ENCODE data around the gene TTC7B. TPM values are rescaled to one million over a fixed set of nuclear protein-coding genes. Genes with fewer than 3 reads are reported as not detected.

The TTC7B gene
- total RNA-seq, 4 donors from 2014 or later, result 0.18 to 53.6 (median 11.2) TPM

DNA sequence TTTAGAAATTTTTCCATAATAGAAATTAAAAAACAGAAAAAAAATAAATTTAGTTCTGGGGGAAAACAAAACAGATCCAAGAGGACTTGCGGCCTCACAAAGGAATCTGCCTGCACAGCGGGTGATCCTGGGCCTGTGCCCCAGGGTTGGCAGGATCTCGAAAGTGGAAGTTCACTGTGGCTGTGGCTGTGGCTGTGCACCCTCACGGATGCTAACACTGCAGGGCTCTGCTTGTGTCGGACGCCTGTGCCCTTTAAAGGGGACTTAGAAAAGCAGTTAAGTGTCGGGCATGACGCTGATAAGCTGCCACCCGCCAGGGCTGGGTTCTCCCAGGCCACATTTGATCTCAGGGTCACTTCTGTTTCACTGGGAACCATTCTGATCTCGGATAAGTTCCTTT is 209.1 kb downstream of the TTC7B start:
- Histone ChIP-seq H3K27ac (no peak overlapping the region), H3K36me3 (no peaks in the 10 kb centered on the region), H3K4me1 (no peaks in the 10 kb centered on the region), H3K9me3 (no peaks in the 10 kb centered on the region), H3K27me3 (no peaks in the 10 kb centered on the region), H3K4me3 (no peak overlapping the region)
- no peak for DNase-seq
- TF ChIP-seq POLR2A (IDR thresholded peaks at IDR 0.05) (no peak), CTCF (IDR thresholded peaks at IDR 0.05) (no peak)

GRCh38 chr14:90606434-90606833 is 209.8 kb downstream of the TTC7B start:
- Histone ChIP-seq H3K4me3 (no peak overlapping the region), H3K27me3 (no peaks in the 10 kb centered on the region), H3K36me3 (no peaks in the 10 kb centered on the region), H3K27ac (no peak overlapping the region), H3K4me1 (no peaks in the 10 kb centered on the region), H3K9me3 (no peaks in the 10 kb centered on the region)
- DNase-seq, result no peak
- TF ChIP-seq POLR2A (IDR thresholded peaks at IDR 0.05) (no peak), CTCF (IDR thresholded peaks at IDR 0.05) (no peak)

DNA sequence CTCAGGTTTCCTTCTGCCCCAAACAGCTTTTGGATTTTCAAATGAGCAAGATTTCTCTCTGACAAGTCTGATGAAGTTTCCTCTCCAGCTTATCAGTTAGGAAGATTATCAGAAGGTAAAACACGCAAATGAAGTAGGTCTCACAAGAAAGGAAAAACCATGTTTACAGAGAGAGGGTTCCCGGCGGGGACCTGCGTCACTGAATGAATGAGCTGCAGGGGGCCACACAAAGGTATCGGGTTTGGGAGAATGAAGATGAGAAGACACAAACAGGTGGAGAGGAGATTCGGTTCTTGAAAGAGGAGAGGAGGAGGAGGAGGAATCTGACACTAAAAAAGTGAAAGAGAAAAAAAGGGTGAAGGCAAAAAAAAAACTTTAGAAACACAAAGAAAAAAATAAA is 210.8 kb downstream of the TTC7B start:
- no peak overlapping the region for H3K4me3 ChIP-seq
- H3K36me3 ChIP-seq, result no peaks in the 10 kb centered on the region
- H3K9me3 ChIP-seq, result no peaks in the 10 kb centered on the region
- H3K27me3 ChIP-seq, result no peaks in the 10 kb centered on the region
- TF ChIP-seq CTCF (IDR thresholded peaks at IDR 0.05) (no peak), POLR2A (IDR thresholded peaks at IDR 0.05) (no peak)
- no peak for DNase-seq
- H3K27ac ChIP-seq, result no peak overlapping the region
- H3K4me1 ChIP-seq, result no peaks in the 10 kb centered on the region

GRCh38 chr14:90604356-90604755 is 211.9 kb downstream of the TTC7B start:
- Histone ChIP-seq H3K27me3 (no peaks in the 10 kb centered on the region), H3K27ac (no peak overlapping the region), H3K4me3 (no peak overlapping the region), H3K4me1 (no peaks in the 10 kb centered on the region), H3K36me3 (no peaks in the 10 kb centered on the region), H3K9me3 (no peaks in the 10 kb centered on the region)
- DNase-seq, result no peak
- no peak for TF ChIP-seq CTCF (IDR thresholded peaks at IDR 0.05)
- TF ChIP-seq POLR2A (IDR thresholded peaks at IDR 0.05), result no peak

- Histone ChIP-seq H3K36me3 (no peaks in the 10 kb centered on the region), H3K9me3 (no peaks in the 10 kb centered on the region), H3K4me3 (no peak overlapping the region), H3K4me1 (no peaks in the 10 kb centered on the region), H3K27me3 (no peaks in the 10 kb centered on the region), H3K27ac (no peak overlapping the region)
- no peak for DNase-seq
- TF ChIP-seq POLR2A (IDR thresholded peaks at IDR 0.05), result no peak
- TF ChIP-seq CTCF (IDR thresholded peaks at IDR 0.05), result no peak
Measured at GRCh38 chr14:90603841-90604240, 212.4 kb downstream of the TTC7B start.

GRCh38 chr14:90603336-90603735 is 212.9 kb downstream of the TTC7B start:
- no peaks in the 10 kb centered on the region for H3K36me3 ChIP-seq
- no peaks in the 10 kb centered on the region for H3K9me3 ChIP-seq
- no peaks in the 10 kb centered on the region for H3K4me1 ChIP-seq
- no peak overlapping the region for H3K27ac ChIP-seq
- H3K4me3 ChIP-seq, result no peak overlapping the region
- H3K27me3 ChIP-seq, result no peaks in the 10 kb centered on the region
- DNase-seq, result no peak
- TF ChIP-seq POLR2A (IDR thresholded peaks at IDR 0.05) (no peak), CTCF (IDR thresholded peaks at IDR 0.05) (no peak)

All from Peyer's patch (tissue), 4 donors.